OCI-LY1 (cell line): ENCODE results near the gene CACHD1.

Experiments used
- H2AFZ ChIP-seq: fragments of 200-600 bp; sonication (generic), shearing (Covaris generic); 2 replicates; pipeline ENCODE4 v1.6.0; 2014; ENCODE audit warnings: antibody characterized with exemption, mild to moderate bottlenecking, low read length
- H3F3A ChIP-seq: fragments of 200-600 bp; sonication (generic), shearing (Covaris generic); 2 replicates; pipeline ENCODE4 v1.6.0; 2014; ENCODE audit warnings: mild to moderate bottlenecking, antibody characterized with exemption, low read length, moderate library complexity; ENCODE audit not compliant: insufficient read depth
- H3K27ac ChIP-seq: fragments of 200-600 bp; sonication (generic); 2 replicates; pipeline ENCODE4 v1.5.1; 2014; ENCODE audit warnings: low read length, mixed run types, mild to moderate bottlenecking, low read depth; ENCODE audit not compliant: poor library complexity, severe bottlenecking
- H3K27me3 ChIP-seq: fragments of 200-600 bp; sonication (generic); 2 replicates; pipeline ENCODE4 v1.6.0; 2014; ENCODE audit warnings: antibody characterized with exemption, mild to moderate bottlenecking, low read length, moderate library complexity; ENCODE audit not compliant: insufficient read depth
- H3K36me3 ChIP-seq: fragments of 200-600 bp; sonication (generic); 2 replicates; pipeline ENCODE4 v1.6.1; 2014; ENCODE audit warnings: mild to moderate bottlenecking, antibody characterized with exemption, low read length, moderate library complexity, mixed read lengths; ENCODE audit not compliant: insufficient read depth
- H3K4me1 ChIP-seq: fragments of 200-600 bp; sonication (generic); 2 replicates; pipeline ENCODE4 v1.5.1; 2014; ENCODE audit warnings: mild to moderate bottlenecking, low read length, moderate library complexity; ENCODE audit not compliant: insufficient read depth, severe bottlenecking
- H3K4me2 ChIP-seq: fragments of 200-600 bp; sonication (generic), shearing (Covaris generic); 2 replicates; pipeline ENCODE4 v1.6.1; 2014; ENCODE audit warnings: low read length
- H3K4me3 ChIP-seq: fragments of 200-600 bp; sonication (generic); 2 replicates; pipeline ENCODE4 v1.5.1; 2014; ENCODE audit warnings: low read length, low read depth, mild to moderate bottlenecking, mixed read lengths; ENCODE audit not compliant: poor library complexity, severe bottlenecking
- H3K79me2 ChIP-seq: fragments of 200-600 bp; shearing (Covaris generic); 2 replicates; pipeline ENCODE4 v1.6.1; 2016; ENCODE audit warnings: mixed run types, low read length, mixed read lengths; ENCODE audit not compliant: insufficient read depth
- H3K9ac ChIP-seq: fragments of 200-600 bp; sonication (generic), shearing (Covaris generic); 2 replicates; pipeline ENCODE4 v1.6.1; 2014; ENCODE audit warnings: mild to moderate bottlenecking, low read length, mixed read lengths
- H3K9me2 ChIP-seq: fragments of 200-600 bp; sonication (generic), shearing (Covaris generic); 2 replicates; pipeline ENCODE4 v1.6.1; 2014; ENCODE audit warnings: low read depth, mild to moderate bottlenecking, low read length, mixed read lengths
- H3K9me3 ChIP-seq: fragments of 200-600 bp; shearing (Covaris generic); 2 replicates; pipeline ENCODE4 v1.6.1; 2014; ENCODE audit warnings: low read length, mixed read lengths
- H4K20me1 ChIP-seq: fragments of 200-600 bp; sonication (generic), shearing (Covaris generic); 2 replicates; pipeline ENCODE4 v1.6.0; 2016; ENCODE audit warnings: mild to moderate bottlenecking, low read length; ENCODE audit not compliant: insufficient read depth
- CTCF ChIP-seq: fragments of 200-600 bp; sonication (generic), shearing (Covaris generic); IDR thresholded peaks from 2 replicates; pipeline ENCODE4 v1.5.1; 2017; ENCODE audit warnings: mild to moderate bottlenecking, antibody characterized with exemption, low read length, moderate library complexity, mixed read lengths
- EZH2 ChIP-seq: fragments of 200-600 bp; sonication (generic), shearing (Covaris generic); IDR thresholded peaks from 2 replicates; pipeline ENCODE4 v1.8.0; 2017; ENCODE audit warnings: borderline replicate concordance, mixed run types, mild to moderate bottlenecking, antibody characterized with exemption, low read length, moderate library complexity, mixed read lengths

Gene CACHD1

GRCh38 chr1:64555947-64556346 is 86.0 kb downstream of the CACHD1 start:
- TF ChIP-seq EZH2 (no peak), CTCF (no peak)
- Histone ChIP-seq H3K9me2 (no peaks in the 10 kb centered on the region), H3K27me3 (no peaks in the 10 kb centered on the region), H3K9ac (no peak overlapping the region), H2AFZ (no peak overlapping the region), H3K4me3 (no peak overlapping the region), H3K27ac (no peak overlapping the region), H3K4me2 (no peak overlapping the region), H3K4me1 (no peaks in the 10 kb centered on the region), H3K36me3 (no peaks in the 10 kb centered on the region), H4K20me1 (no peaks in the 10 kb centered on the region), H3F3A (no peaks in the 10 kb centered on the region), H3K9me3 (no peaks in the 10 kb centered on the region), H3K79me2 (no peaks in the 10 kb centered on the region)

GRCh38 chr1:64561993-64562392 is 92.1 kb downstream of the CACHD1 start:
- no peaks in the 10 kb centered on the region for H3K9me3 ChIP-seq

GRCh38 chr1:64563958-64564565 is 94.1 kb downstream of the CACHD1 start:
- Histone ChIP-seq H3K4me1 (no peaks in the 10 kb centered on the region), H3K27ac (no peak overlapping the region)
- TF ChIP-seq CTCF (no peak), EZH2 (no peak)

More at GRCh38 chr1:64561993-64562392, 92.1 kb downstream of the CACHD1 start:
- Histone ChIP-seq H2AFZ (no peak overlapping the region), H3K27ac (no peak overlapping the region), H3K4me2 (no peak overlapping the region), H3F3A (no peaks in the 10 kb centered on the region), H4K20me1 (no peaks in the 10 kb centered on the region), H3K79me2 (no peaks in the 10 kb centered on the region), H3K4me3 (no peak overlapping the region), H3K36me3 (no peaks in the 10 kb centered on the region), H3K9ac (no peak overlapping the region), H3K4me1 (no peaks in the 10 kb centered on the region), H3K27me3 (no peaks in the 10 kb centered on the region), H3K9me2 (no peaks in the 10 kb centered on the region)
- TF ChIP-seq CTCF = no peak
- no peak for TF ChIP-seq EZH2

More at GRCh38 chr1:64563958-64564565, 94.1 kb downstream of the CACHD1 start:
- Histone ChIP-seq H3K9me3 (no peaks in the 10 kb centered on the region), H3K9me2 (no peaks in the 10 kb centered on the region), H2AFZ (no peak overlapping the region), H3K4me3 (no peak overlapping the region), H3K36me3 (no peaks in the 10 kb centered on the region), H3K9ac (no peak overlapping the region), H3K27me3 (no peaks in the 10 kb centered on the region), H3K4me2 (no peak overlapping the region), H3K79me2 (no peaks in the 10 kb centered on the region), H4K20me1 (no peaks in the 10 kb centered on the region), H3F3A (no peaks in the 10 kb centered on the region)
